ENCODE data around the gene UGT1A4. TPM values are rescaled to one million over a fixed set of nuclear protein-coding genes. Genes with fewer than 3 reads are reported as not detected.

The UGT1A4 gene
- total RNA-seq, 1 experiment from 2014 or later = not detected

GRCh38 chr2:233772583-233772982 is 54.0 kb downstream of the UGT1A4 start:
- DNase-seq (ENCODE audit: low spot score) = no peak
- in situ Hi-C loops (cut with HindIII; ENCODE audit: low sequenced_read_pairs) = no loop called here

- in situ Hi-C loops (cut with HindIII; ENCODE audit: low sequenced_read_pairs) = no loop called here
- no peak for DNase-seq (ENCODE audit: low spot score)
Measured at GRCh38 chr2:233773854-233774253, 55.3 kb downstream of the UGT1A4 start.

GRCh38 chr2:233775414-233775813 is 56.9 kb downstream of the UGT1A4 start:
- in situ Hi-C loops (cut with HindIII; ENCODE audit: low sequenced_read_pairs) = no loop called here
- DNase-seq (ENCODE audit: low spot score) = no peak

- no peak for DNase-seq (ENCODE audit: low spot score)
- in situ Hi-C loops (cut with HindIII; ENCODE audit: low sequenced_read_pairs) = no loop called here
Measured at GRCh38 chr2:233778030-233778429, 59.5 kb downstream of the UGT1A4 start, which contains the start of gene MROH2A. TSS of gene MROH2A (plus strand) at chr2:233778330. CDS start at chr2:233779359, 1,029 bp downstream.

GRCh38 chr2:233779722-233780121 is 61.2 kb downstream of the UGT1A4 start:
- DNase-seq (ENCODE audit: low spot score) = no peak
- in situ Hi-C loops (cut with HindIII; ENCODE audit: low sequenced_read_pairs) = no loop called here

- in situ Hi-C loops (cut with HindIII; ENCODE audit: low sequenced_read_pairs) = no loop called here
- no peak for DNase-seq (ENCODE audit: low spot score)
Measured at GRCh38 chr2:233780771-233781170, 62.2 kb downstream of the UGT1A4 start.

- in situ Hi-C loops (cut with HindIII; ENCODE audit: low sequenced_read_pairs) = no loop called here
- no peak for DNase-seq (ENCODE audit: low spot score)
Measured at GRCh38 chr2:233789554-233789953, 71.0 kb downstream of the UGT1A4 start.

- in situ Hi-C loops (cut with HindIII; ENCODE audit: low sequenced_read_pairs) = no loop called here
- DNase-seq (ENCODE audit: low spot score) = no peak
Measured at GRCh38 chr2:233791151-233791882, 72.8 kb downstream of the UGT1A4 start.

- DNase-seq (ENCODE audit: low spot score) = no peak
- in situ Hi-C loops (cut with HindIII; ENCODE audit: low sequenced_read_pairs) = no loop called here
Measured at GRCh38 chr2:233791883-233792329, 73.4 kb downstream of the UGT1A4 start.

GRCh38 chr2:233792720-233793119 is 74.2 kb downstream of the UGT1A4 start:
- in situ Hi-C loops (cut with HindIII; ENCODE audit: low sequenced_read_pairs) = no loop called here
- DNase-seq (ENCODE audit: low spot score) = no peak

- in situ Hi-C loops (cut with HindIII; ENCODE audit: low sequenced_read_pairs) = no loop called here
- no peak for DNase-seq (ENCODE audit: low spot score)
Measured at GRCh38 chr2:233793465-233794127, 75.1 kb downstream of the UGT1A4 start.

- in situ Hi-C loops (cut with HindIII; ENCODE audit: low sequenced_read_pairs) = no loop called here
- no peak for DNase-seq (ENCODE audit: low spot score)
Measured at GRCh38 chr2:233794128-233794658, 75.7 kb downstream of the UGT1A4 start.

GRCh38 chr2:233795735-233796171 is 77.2 kb downstream of the UGT1A4 start:
- no peak for DNase-seq (ENCODE audit: low spot score)
- in situ Hi-C loops (cut with HindIII; ENCODE audit: low sequenced_read_pairs) = no loop called here

GRCh38 chr2:233796254-233796653 is 77.7 kb downstream of the UGT1A4 start:
- in situ Hi-C loops (cut with HindIII; ENCODE audit: low sequenced_read_pairs) = no loop called here
- DNase-seq (ENCODE audit: low spot score) = no peak

- in situ Hi-C loops (cut with HindIII; ENCODE audit: low sequenced_read_pairs) = no loop called here
- DNase-seq (ENCODE audit: low spot score) = no peak
Measured at GRCh38 chr2:233798335-233799086, 80.0 kb downstream of the UGT1A4 start.

- in situ Hi-C loops (cut with HindIII; ENCODE audit: low sequenced_read_pairs) = no loop called here
- DNase-seq (ENCODE audit: low spot score) = peak; percentile 7
Measured at GRCh38 chr2:233799087-233799665, 80.6 kb downstream of the UGT1A4 start.

GRCh38 chr2:233799716-233800115 is 81.2 kb downstream of the UGT1A4 start:
- DNase-seq (ENCODE audit: low spot score) = no peak
- in situ Hi-C loops (cut with HindIII; ENCODE audit: low sequenced_read_pairs) = no loop called here

- in situ Hi-C loops (cut with HindIII; ENCODE audit: low sequenced_read_pairs) = no loop called here
- DNase-seq (ENCODE audit: low spot score) = no peak
Measured at GRCh38 chr2:233800208-233800607, 81.7 kb downstream of the UGT1A4 start.

- in situ Hi-C loops (cut with HindIII; ENCODE audit: low sequenced_read_pairs) = no loop called here
- DNase-seq (ENCODE audit: low spot score) = no peak
Measured at GRCh38 chr2:233801357-233802131, 83.0 kb downstream of the UGT1A4 start.

Data from G401 (cell line).